ENCODE data around the gene DIDO1. TPM values are rescaled to one million over a fixed set of nuclear protein-coding genes. Genes with fewer than 3 reads are reported as not detected.
A peak's percentile ranks its signal among the peaks of the same experiment; 100 is the strongest.

Gene DIDO1
- total and polyA plus RNA-seq, 2 of the 13 experiments (the other 11 are each of a cell fraction or from before 2014, with no cell fraction given), result 75.0 to 75.1 TPM

DNA sequence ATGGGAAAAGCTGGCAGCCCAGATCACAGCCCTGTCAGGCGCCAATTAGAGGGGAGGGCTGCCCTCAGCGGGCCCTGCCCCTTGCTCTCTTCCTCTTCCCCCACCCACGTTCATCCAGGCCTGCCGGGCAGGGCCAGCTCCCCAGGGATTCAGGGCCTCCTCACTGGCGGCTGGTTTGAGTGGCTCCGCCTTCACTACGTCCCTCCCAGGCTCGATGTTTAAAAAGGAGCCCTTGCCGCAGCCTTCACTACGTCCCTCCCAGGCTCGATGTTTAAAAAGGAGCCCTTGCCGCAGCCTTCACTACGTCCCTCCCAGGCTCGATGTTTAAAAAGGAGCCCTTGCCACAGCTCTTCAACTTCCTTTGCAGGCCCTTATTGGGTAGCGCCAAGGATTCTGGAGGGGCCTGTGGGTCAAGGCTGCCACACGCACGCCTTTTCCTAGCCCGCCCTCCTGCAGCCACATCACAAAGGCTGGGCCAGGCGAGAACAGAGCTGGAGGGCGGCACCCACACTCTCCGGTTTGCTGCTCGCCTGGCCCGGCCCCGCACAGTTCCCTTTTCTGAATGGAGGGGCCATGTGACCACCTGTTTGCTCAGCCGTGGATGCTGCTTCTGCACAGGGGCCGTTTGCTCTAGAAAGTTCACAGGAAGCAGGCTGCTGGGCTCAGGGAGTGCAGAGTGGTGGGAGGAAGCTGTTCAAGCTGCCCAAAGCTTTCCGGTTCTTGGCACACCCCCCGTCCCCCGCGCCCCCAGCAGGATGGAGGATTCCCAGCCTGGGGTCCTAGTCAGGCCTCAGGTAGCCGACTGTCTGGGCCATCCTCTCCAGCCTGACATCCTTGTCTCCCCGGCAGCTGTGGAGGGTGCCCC, 27.8 kb upstream of the DIDO1 start (continued):
- TF ChIP-seq, protein P1, sequence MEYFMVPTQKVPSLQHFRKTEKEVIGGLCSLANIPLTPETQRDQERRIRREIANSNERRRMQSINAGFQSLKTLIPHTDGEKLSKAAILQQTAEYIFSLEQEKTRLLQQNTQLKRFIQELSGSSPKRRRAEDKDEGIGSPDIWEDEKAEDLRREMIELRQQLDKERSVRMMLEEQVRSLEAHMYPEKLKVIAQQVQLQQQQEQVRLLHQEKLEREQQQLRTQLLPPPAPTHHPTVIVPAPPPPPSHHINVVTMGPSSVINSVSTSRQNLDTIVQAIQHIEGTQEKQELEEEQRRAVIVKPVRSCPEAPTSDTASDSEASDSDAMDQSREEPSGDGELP (IDR thresholded peaks at IDR 0.05; ENCODE audit: borderline replicate concordance, low read depth), result peak; percentile 92
- TF ChIP-seq, protein P2, sequence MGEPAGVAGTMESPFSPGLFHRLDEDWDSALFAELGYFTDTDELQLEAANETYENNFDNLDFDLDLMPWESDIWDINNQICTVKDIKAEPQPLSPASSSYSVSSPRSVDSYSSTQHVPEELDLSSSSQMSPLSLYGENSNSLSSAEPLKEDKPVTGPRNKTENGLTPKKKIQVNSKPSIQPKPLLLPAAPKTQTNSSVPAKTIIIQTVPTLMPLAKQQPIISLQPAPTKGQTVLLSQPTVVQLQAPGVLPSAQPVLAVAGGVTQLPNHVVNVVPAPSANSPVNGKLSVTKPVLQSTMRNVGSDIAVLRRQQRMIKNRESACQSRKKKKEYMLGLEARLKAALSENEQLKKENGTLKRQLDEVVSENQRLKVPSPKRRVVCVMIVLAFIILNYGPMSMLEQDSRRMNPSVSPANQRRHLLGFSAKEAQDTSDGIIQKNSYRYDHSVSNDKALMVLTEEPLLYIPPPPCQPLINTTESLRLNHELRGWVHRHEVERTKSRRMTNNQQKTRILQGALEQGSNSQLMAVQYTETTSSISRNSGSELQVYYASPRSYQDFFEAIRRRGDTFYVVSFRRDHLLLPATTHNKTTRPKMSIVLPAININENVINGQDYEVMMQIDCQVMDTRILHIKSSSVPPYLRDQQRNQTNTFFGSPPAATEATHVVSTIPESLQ (CRISPR knock-in tag; conservative IDR thresholded peaks at IDR 0.05), result peak; percentile 84; the same call in 1 of the 2 replicates
- peak; percentile 91 for TF ChIP-seq ZMYM4 (CRISPR knock-in tag; IDR thresholded peaks at IDR 0.05)
- peak; percentile 99 for TF ChIP-seq SRY (CRISPR knock-in tag; IDR thresholded peaks at IDR 0.05)
- TF ChIP-seq EZH2 (conservative IDR thresholded peaks at IDR 0.05; ENCODE audit: low read depth, low read length), result no peak
- TF ChIP-seq, protein P3, sequence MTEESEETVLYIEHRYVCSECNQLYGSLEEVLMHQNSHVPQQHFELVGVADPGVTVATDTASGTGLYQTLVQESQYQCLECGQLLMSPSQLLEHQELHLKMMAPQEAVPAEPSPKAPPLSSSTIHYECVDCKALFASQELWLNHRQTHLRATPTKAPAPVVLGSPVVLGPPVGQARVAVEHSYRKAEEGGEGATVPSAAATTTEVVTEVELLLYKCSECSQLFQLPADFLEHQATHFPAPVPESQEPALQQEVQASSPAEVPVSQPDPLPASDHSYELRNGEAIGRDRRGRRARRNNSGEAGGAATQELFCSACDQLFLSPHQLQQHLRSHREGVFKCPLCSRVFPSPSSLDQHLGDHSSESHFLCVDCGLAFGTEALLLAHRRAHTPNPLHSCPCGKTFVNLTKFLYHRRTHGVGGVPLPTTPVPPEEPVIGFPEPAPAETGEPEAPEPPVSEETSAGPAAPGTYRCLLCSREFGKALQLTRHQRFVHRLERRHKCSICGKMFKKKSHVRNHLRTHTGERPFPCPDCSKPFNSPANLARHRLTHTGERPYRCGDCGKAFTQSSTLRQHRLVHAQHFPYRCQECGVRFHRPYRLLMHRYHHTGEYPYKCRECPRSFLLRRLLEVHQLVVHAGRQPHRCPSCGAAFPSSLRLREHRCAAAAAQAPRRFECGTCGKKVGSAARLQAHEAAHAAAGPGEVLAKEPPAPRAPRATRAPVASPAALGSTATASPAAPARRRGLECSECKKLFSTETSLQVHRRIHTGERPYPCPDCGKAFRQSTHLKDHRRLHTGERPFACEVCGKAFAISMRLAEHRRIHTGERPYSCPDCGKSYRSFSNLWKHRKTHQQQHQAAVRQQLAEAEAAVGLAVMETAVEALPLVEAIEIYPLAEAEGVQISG (CRISPR knock-in tag; IDR thresholded peaks at IDR 0.05), result peak; percentile 95
- TF ChIP-seq REXO4 (CRISPR knock-in tag; IDR thresholded peaks at IDR 0.05; ENCODE audit: borderline replicate concordance), result no peak
- TF ChIP-seq, protein P4, sequence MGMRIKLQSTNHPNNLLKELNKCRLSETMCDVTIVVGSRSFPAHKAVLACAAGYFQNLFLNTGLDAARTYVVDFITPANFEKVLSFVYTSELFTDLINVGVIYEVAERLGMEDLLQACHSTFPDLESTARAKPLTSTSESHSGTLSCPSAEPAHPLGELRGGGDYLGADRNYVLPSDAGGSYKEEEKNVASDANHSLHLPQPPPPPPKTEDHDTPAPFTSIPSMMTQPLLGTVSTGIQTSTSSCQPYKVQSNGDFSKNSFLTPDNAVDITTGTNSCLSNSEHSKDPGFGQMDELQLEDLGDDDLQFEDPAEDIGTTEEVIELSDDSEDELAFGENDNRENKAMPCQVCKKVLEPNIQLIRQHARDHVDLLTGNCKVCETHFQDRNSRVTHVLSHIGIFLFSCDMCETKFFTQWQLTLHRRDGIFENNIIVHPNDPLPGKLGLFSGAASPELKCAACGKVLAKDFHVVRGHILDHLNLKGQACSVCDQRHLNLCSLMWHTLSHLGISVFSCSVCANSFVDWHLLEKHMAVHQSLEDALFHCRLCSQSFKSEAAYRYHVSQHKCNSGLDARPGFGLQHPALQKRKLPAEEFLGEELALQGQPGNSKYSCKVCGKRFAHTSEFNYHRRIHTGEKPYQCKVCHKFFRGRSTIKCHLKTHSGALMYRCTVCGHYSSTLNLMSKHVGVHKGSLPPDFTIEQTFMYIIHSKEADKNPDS (CRISPR knock-in tag; IDR thresholded peaks at IDR 0.05), result peak; percentile 75; the same call in 1 of the 2 replicates
- TF ChIP-seq MATR3 (CRISPR knock-in tag; IDR thresholded peaks at IDR 0.05), result 0 out of 2 replicates have a peak, but pooled peaks have one; percentile 54
- peak; percentile 93 for TF ChIP-seq MEF2D (CRISPR knock-in tag; IDR thresholded peaks at IDR 0.05)
- TF ChIP-seq RXRB (CRISPR knock-in tag; IDR thresholded peaks at IDR 0.05; ENCODE audit: borderline replicate concordance), result peak; percentile 79
- TF ChIP-seq, protein P5, sequence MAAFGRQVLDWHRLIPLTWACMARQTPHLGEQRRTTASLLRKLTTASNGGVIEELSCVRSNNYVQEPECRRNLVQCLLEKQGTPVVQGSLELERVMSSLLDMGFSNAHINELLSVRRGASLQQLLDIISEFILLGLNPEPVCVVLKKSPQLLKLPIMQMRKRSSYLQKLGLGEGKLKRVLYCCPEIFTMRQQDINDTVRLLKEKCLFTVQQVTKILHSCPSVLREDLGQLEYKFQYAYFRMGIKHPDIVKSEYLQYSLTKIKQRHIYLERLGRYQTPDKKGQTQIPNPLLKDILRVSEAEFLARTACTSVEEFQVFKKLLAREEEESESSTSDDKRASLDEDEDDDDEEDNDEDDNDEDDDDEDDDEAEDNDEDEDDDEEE (CRISPR knock-in tag; IDR thresholded peaks at IDR 0.05), result peak; percentile 60; the same call in 1 of the 2 replicates
- peak; percentile 86; the same call in 1 of the 2 replicates for TF ChIP-seq ZNF251 (CRISPR knock-in tag; IDR thresholded peaks at IDR 0.05)
- no peak; the same call in 1 of the 2 replicates for TF ChIP-seq ZBTB21 (CRISPR knock-in tag; IDR thresholded peaks at IDR 0.05)
- no peak for TF ChIP-seq SMAD9 (CRISPR knock-in tag; IDR thresholded peaks at IDR 0.05)
- TF ChIP-seq GTF2F1 (IDR thresholded peaks at IDR 0.05; ENCODE audit: low read length), result no peak; the same call in none of the 2 replicates
- peak; percentile 79; the same call in 1 of the 2 replicates for TF ChIP-seq ZNF761 (CRISPR knock-in tag; conservative IDR thresholded peaks at IDR 0.05)
- TF ChIP-seq XBP1 (CRISPR knock-in tag; IDR thresholded peaks at IDR 0.05), result peak; percentile 96
- peak; percentile 62 to 98; a peak in 2 of 4 replicates for TF ChIP-seq KLF16 (CRISPR knock-in tag; IDR thresholded peaks at IDR 0.05)

Data from HepG2 (cell line).